CD4-positive, alpha-beta memory T cell (primary cell): ENCODE measurements around the gene PRR15L. TPM values are rescaled to one million over a fixed set of nuclear protein-coding genes. Genes with fewer than 3 reads are reported as not detected.
"Not testable (repeated sequence)": the region's sequence is repeated elsewhere in the genome, so short reads cannot be mapped to it uniquely, and the experiment has no call there.

Experiments
- CTCF ChIA-PET: fragments of 350-600 bp; sonication (Branson Sonifier 250); formaldehyde crosslinking; loops from one replicate; lab custom pipeline; 2021; ENCODE audit warnings: inconsistent platforms; ENCODE audit not compliant: partially characterized antibody; lab: Charles Lee
- POLR2A ChIA-PET: fragments of 350-600 bp; sonication (Branson Sonifier 250); formaldehyde crosslinking; loops from one replicate; lab custom pipeline; 2021; ENCODE audit not compliant: partially characterized antibody; lab: Charles Lee
- DNase-seq, 5 donors: peaks; one replicate each; pipeline versions ENCODE4 v3.0.0 to v3.0.0-alpha.2; 2020 to 2022; ENCODE audit warnings: mixed read lengths in 1 of 5
- H3K27ac ChIP-seq: one replicate; pipeline ENCODE4 v1.7.0; 2013; ENCODE audit warnings: low read depth, low read length
- H3K27me3 ChIP-seq: 2 replicates; pipeline ENCODE4 v1.7.0; 2013; ENCODE audit warnings: mild to moderate bottlenecking, low read length, moderate library complexity; ENCODE audit not compliant: insufficient read depth
- H3K36me3 ChIP-seq: 2 replicates; pipeline ENCODE4 v1.7.0; 2013; ENCODE audit warnings: mild to moderate bottlenecking, low read length, moderate library complexity; ENCODE audit not compliant: insufficient read depth
- H3K4me1 ChIP-seq: 2 replicates; pipeline ENCODE4 v1.7.0; 2013; ENCODE audit warnings: mild to moderate bottlenecking, low read length, moderate library complexity; ENCODE audit not compliant: insufficient read depth
- H3K4me3 ChIP-seq, 2 donors: one replicate each; pipeline ENCODE4 v1.7.0; 2013; ENCODE audit warnings: low read length in 2 of 2, mild to moderate bottlenecking in 1 of 2
- H3K9me3 ChIP-seq, 2 donors: one replicate each; pipeline ENCODE4 v1.7.0; 2013; ENCODE audit warnings: low read length in 2 of 2, control low read depth in 1 of 2; ENCODE audit not compliant: control insufficient read depth in 1 of 2
- H3K27ac Mint-ChIP-seq, 7 donors: one replicate each; pipeline ENCODE4 v1.8.0; 2020 to 2021; ENCODE audit warnings: mixed read lengths in 7 of 7, mild to moderate bottlenecking in 6 of 7, inconsistent platforms in 3 of 7, moderate library complexity in 3 of 7
- H3K27me3 Mint-ChIP-seq, 2 donors: one replicate each; pipeline ENCODE4 v1.8.0; 2020 to 2021; ENCODE audit warnings: mixed read lengths in 2 of 2
- H3K36me3 Mint-ChIP-seq, 2 donors: one replicate each; pipeline ENCODE4 v1.8.0; 2020 to 2021; ENCODE audit warnings: mixed read lengths in 2 of 2, inconsistent platforms in 1 of 2, mild to moderate bottlenecking in 1 of 2
- H3K4me1 Mint-ChIP-seq, 4 donors: one replicate each; pipeline ENCODE4 v1.8.0; 2020 to 2021; ENCODE audit warnings: mixed read lengths in 4 of 4, mild to moderate bottlenecking in 1 of 4
- H3K4me3 Mint-ChIP-seq, 8 donors: one replicate each; pipeline ENCODE4 v1.8.0; 2020 to 2021; ENCODE audit warnings: mixed read lengths in 8 of 8, mild to moderate bottlenecking in 7 of 8, moderate library complexity in 6 of 8, inconsistent platforms in 3 of 8
- H3K9me3 Mint-ChIP-seq, 8 donors: one replicate each; pipeline ENCODE4 v1.8.0; 2020 to 2021; ENCODE audit warnings: mixed read lengths in 8 of 8, mild to moderate bottlenecking in 5 of 8, inconsistent platforms in 3 of 8, moderate library complexity in 1 of 8
- intact Hi-C: fragments of 100-400 bp; cut with micrococcal nuclease; formaldehyde crosslinking; loops from one replicate; pipeline ENCODE4 v1.15.1; 2023
- polyA plus RNA-seq, 2 donors: library from polyadenylated mRNA; unstranded; fragments of 300-500 nt; fragmentation: Illumina TruSeq; gene quantifications; one replicate each; pipeline ENCODE4 v1.2.3, GENCODE V29; 2021
- total RNA-seq, 2 experiments: library from RNA; stranded (reverse); gene quantifications; one replicate each; pipeline ENCODE4 v1.2.3, GENCODE V29; 2021

PRR15L gene
- total and polyA plus RNA-seq, 4 experiments from 2014 or later: 0.11 TPM; not detected in 3

DNA sequence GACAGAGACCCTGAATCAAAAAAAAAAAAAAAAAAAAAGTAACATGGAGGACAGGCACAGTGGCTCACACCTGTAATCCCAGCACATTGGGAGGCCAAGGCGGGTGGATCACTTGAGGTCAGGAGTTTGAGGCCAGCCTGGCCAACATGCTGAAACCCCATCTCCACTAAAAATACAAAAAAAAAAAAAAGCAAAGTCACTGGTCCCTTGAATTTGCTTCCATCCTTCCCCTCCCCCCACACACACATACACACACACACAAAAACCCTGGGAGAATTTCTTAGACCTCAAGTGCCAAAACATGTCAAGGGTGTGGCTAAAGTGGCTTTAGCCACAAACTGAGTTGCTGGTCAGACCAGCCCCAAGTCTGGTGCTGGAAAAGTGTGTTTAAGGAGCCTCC lies 30.8 kb upstream of the PRR15L start:
- DNase-seq, POLR2A ChIA-PET, H3K27me3 Mint-ChIP-seq, H3K4me3 Mint-ChIP-seq, H3K9me3 Mint-ChIP-seq, H3K4me3 ChIP-seq, H3K27ac ChIP-seq, H3K9me3 ChIP-seq, H3K36me3 ChIP-seq, H3K27ac Mint-ChIP-seq, intact Hi-C loops, H3K27me3 ChIP-seq, H3K4me1 ChIP-seq: not testable (repeated sequence)
- Mint-ChIP-seq H3K4me1 (peaks cover 0 to 12% (median 3%) of the 10 kb centered on the region in 4 donors), H3K36me3 (peaks cover 5 to 13% of the 10 kb centered on the region in 2 donors)
- CTCF ChIA-PET: interaction anchor here (0.8 to 2.4 kb wide), 2 partner anchors 18 to 144 kb away, joined by 3 to 7 read pairs; partner anchors contain the start of gene CDK5RAP3

DNA sequence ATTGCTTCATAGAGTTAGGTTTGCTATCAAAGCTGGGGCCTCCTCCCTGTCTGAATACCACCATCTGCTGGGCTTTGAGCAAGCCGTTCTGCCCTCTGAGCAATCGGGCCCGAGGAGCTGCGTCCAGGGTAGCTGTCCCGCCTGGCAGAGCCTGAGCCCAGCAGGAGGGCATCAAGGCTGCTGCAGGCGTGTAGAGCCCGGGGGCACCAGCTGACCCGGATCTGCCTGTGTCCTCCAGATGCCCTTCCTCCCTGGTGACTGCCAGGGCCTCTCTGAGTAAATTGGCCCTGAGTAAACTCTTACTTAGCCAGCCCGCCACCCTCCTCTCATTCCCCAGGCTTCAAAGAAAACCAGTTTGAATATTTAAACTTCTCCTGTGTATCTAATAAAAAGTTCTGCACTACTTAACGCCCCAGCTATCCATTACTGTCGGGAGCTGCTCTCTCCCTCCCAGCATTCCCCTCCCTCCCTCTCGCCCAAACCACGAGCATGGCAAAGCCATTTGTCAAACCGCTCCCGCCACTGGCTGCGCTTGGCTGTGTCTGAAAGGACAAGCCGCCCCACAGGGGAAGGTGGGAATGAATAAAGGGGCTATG lies 29.7 kb upstream of the PRR15L start:
- Mint-ChIP-seq H3K9me3 (no peaks in the 10 kb centered on the region), H3K27me3 (no peaks in the 10 kb centered on the region), H3K27ac (no peak overlapping the region), H3K4me1 (peaks cover 0 to 12% (median 5%) of the 10 kb centered on the region in 4 donors), H3K4me3 (no peak overlapping the region), H3K36me3 (peaks cover 11 to 20% of the 10 kb centered on the region in 2 donors)
- Histone ChIP-seq H3K9me3 (no peaks in the 10 kb centered on the region), H3K4me1 (peaks cover under 1% of the 10 kb centered on the region), H3K27me3 (no peaks in the 10 kb centered on the region), H3K27ac (no peak overlapping the region), H3K4me3 (no peak overlapping the region), H3K36me3 (no peaks in the 10 kb centered on the region)
- intact Hi-C loops: no loop called here
- DNase-seq: no peak
- ChIA-PET POLR2A (no interaction called here), CTCF (interaction anchor here (1.0 to 1.3 kb wide), 2 partner anchors 9 to 37 kb away, joined by 3 to 4 read pairs; no protein-coding TSS in a partner anchor)

DNA sequence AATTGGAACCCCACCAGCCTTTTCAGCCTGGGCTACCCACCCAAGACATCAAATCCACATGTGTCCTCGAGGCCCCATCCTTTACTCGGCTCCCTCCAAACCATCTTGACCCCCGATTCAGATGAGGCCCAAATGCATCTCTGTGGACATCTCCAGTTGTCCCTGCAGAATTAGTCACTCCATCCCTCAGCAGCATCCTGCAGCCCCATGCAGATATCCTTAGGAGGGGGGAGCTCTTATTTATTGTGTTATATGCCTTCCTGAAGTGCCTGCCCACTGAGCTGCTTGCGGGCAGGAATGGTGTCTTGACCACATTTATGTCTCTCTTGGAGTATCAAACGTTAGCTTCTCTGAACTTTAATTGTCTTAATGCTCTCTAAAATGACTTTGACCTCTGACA lies 28.8 kb upstream of the PRR15L start:
- DNase-seq: no peak
- Mint-ChIP-seq H3K9me3 (no peaks in the 10 kb centered on the region), H3K36me3 (peaks cover 14 to 26% of the 10 kb centered on the region in 2 donors), H3K27ac (peak overlapping the region in 2 of 7 donors; percentile 13 to 29), H3K4me3 (no peak overlapping the region), H3K27me3 (no peaks in the 10 kb centered on the region), H3K4me1 (peaks cover 0 to 18% (median 7%) of the 10 kb centered on the region in 4 donors)
- CTCF ChIA-PET: interaction anchor here (1.0 to 1.3 kb wide), 2 partner anchors 8 to 37 kb away, joined by 3 to 4 read pairs; no protein-coding TSS in a partner anchor
- Histone ChIP-seq H3K36me3 (peaks cover 6% of the 10 kb centered on the region), H3K9me3 (no peaks in the 10 kb centered on the region), H3K4me1 (peaks cover 9% of the 10 kb centered on the region), H3K27me3 (no peaks in the 10 kb centered on the region), H3K27ac (no peak overlapping the region), H3K4me3 (no peak overlapping the region)
- intact Hi-C loops: no loop called here
- POLR2A ChIA-PET: no interaction called here

DNA sequence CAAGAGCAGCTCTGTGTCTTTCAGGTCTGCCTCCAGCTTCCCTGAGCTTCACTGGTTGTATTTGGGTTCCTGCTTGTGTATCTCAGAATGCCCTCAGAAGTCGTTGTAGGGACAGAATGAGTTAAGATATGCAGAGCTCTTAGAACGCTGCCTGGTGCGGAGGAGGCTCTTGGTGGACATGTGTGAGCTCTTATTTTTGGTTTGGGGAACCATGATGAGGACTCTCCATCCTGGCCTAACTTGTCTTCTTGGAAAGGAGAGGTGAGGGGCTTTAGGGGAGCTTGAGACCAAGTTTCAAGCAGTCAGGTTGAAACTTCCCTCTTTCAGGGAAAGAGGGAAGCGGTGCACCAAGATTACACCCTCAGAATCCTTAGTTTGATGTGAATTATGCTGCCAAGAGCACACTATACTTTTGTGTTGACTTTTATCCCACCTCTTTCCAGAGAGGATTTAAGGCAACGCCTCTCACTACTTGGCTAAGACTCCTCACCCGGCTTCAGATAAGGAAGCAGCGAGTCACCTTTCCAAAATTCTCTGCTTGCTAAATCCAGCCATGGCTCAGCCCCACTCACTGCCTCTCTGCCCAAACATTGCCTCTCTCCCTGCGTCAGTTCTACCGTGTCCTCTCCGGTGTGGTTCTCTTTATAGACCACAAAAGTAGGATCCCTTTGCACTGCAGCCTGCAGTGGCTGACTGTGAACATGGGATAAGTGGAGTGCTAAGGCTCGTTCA lies 26.0 kb upstream of the PRR15L start:
- intact Hi-C loops: no loop called here
- Histone ChIP-seq H3K27ac (no peak overlapping the region), H3K4me1 (peaks cover 11% of the 10 kb centered on the region), H3K27me3 (no peaks in the 10 kb centered on the region), H3K9me3 (no peaks in the 10 kb centered on the region), H3K36me3 (peaks cover 29% of the 10 kb centered on the region), H3K4me3 (no peak overlapping the region)
- peak overlapping the region in 2 of 7 donors; percentile 36 to 64 for H3K27ac Mint-ChIP-seq
- peaks cover 34 to 49% of the 10 kb centered on the region in 2 donors for H3K36me3 Mint-ChIP-seq
- no peak overlapping the region for H3K4me3 Mint-ChIP-seq
- no peaks in the 10 kb centered on the region for H3K27me3 Mint-ChIP-seq
- ChIA-PET POLR2A (interaction anchor here (1.0 to 1.1 kb wide), 2 partner anchors 13 to 30 kb away, joined by 3 to 4 read pairs; partner anchors contain the start of gene CDK5RAP3), CTCF (interaction anchor here (1.1 kb wide), 1 partner anchor 12 kb away, joined by 6 read pairs; the partner anchor contains the start of gene CDK5RAP3)
- H3K9me3 Mint-ChIP-seq: no peaks in the 10 kb centered on the region
- DNase-seq: no peak
- H3K4me1 Mint-ChIP-seq: peaks cover 0 to 19% (median 6%) of the 10 kb centered on the region in 4 donors

DNA sequence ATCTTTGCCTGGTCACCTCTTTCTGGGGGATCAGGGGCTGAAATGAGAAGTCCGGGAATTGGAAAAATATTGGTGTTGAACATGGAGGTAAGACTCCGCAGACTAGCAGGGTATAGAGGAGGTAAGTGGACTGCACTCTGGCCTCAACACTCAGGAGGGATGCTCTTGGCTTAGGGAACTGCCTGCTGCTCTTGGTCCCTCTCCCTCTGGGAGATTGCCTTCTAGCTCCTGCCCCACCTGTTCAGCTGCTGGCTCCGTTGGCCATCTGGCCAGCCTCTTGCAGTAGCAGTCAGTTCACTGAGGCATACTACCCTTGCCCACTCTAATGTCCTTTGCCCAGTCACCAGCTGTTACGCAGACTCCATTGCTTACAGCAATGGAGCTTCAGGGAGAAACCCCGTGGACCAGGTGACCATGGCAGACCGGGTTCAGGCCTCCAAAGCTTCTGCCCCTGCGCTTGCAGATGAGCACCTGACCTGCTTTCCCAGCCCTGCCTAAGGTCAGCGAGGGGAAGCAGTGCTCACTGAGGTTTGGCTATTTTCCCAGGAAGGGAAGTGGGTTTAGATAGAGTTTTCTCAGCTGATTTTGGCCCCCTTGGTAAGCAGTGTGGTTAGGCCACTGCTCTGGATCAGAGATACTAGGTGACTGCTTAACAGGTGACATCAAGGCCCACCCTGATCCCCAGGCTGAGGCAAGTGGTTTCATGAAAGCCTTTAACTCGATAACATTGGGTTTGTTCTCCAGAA lies 25.1 kb upstream of the PRR15L start:
- ChIA-PET CTCF (interaction anchor here (1.1 kb wide), 1 partner anchor 12 kb away, joined by 6 read pairs; the partner anchor contains the start of gene CDK5RAP3), POLR2A (interaction anchor here (1.1 to 1.3 kb wide), 2 partner anchors 11 to 31 kb away, joined by 3 read pairs; partner anchors contain the start of gene CDK5RAP3)
- Histone ChIP-seq H3K4me1 (peaks cover 11% of the 10 kb centered on the region), H3K9me3 (no peaks in the 10 kb centered on the region), H3K36me3 (peaks cover 32% of the 10 kb centered on the region), H3K27ac (no peak overlapping the region), H3K27me3 (no peaks in the 10 kb centered on the region), H3K4me3 (no peak overlapping the region)
- Mint-ChIP-seq H3K4me3 (no peak overlapping the region), H3K4me1 (peaks cover 0 to 19% (median 6%) of the 10 kb centered on the region in 4 donors), H3K27ac (peak overlapping the region in 1 of 7 donors; percentile 29), H3K36me3 (peaks cover 37 to 54% of the 10 kb centered on the region in 2 donors), H3K27me3 (no peaks in the 10 kb centered on the region), H3K9me3 (no peaks in the 10 kb centered on the region)
- no peak for DNase-seq
- intact Hi-C loops: no loop called here

GRCh38 chr17:47982091-47982617 lies 24.5 kb upstream of the PRR15L start:
- Mint-ChIP-seq H3K9me3 (no peaks in the 10 kb centered on the region), H3K4me3 (no peak overlapping the region), H3K27me3 (no peaks in the 10 kb centered on the region), H3K4me1 (peaks cover 0 to 19% (median 6%) of the 10 kb centered on the region in 4 donors), H3K27ac (peak overlapping the region in 2 of 7 donors; percentile 29 to 63), H3K36me3 (peaks cover 37 to 59% of the 10 kb centered on the region in 2 donors)
- H3K4me1 ChIP-seq: peaks cover 11% of the 10 kb centered on the region
- no peaks in the 10 kb centered on the region for H3K9me3 ChIP-seq
- ChIA-PET POLR2A (interaction anchor here (1.3 kb wide), 1 partner anchor 11 kb away, joined by 3 read pairs; the partner anchor contains the start of gene CDK5RAP3), CTCF (no interaction called here)
- DNase-seq: no peak
- intact Hi-C loops: no loop called here
- H3K4me3 ChIP-seq: no peak overlapping the region
- H3K27ac ChIP-seq: no peak overlapping the region
- H3K36me3 ChIP-seq: peaks cover 37% of the 10 kb centered on the region
- H3K27me3 ChIP-seq: no peaks in the 10 kb centered on the region
